Measurements from ENCODE around the gene MRPL45.
"Not testable (repeated sequence)": the region's sequence is repeated elsewhere in the genome, so short reads cannot be mapped to it uniquely, and the experiment has no call there.

GRCh38 chr17:38253191-38253590 lies 43.8 kb upstream of the MRPL45 start:
- TF ChIP-seq CTCF (IDR thresholded peaks at IDR 0.05; ENCODE audit: low read depth, low read length); EZH2phosphoT487 (IDR thresholded peaks at IDR 0.05; ENCODE audit: low read depth): not testable (repeated sequence)

All from OCI-LY3 (cell line).